Heart left ventricle (tissue), 13 donors: Measurements from ENCODE around the gene MIDN.

Experiments used
- POLR2A ChIP-seq, 2 donors: fragments of 450-650 bp; IDR thresholded peaks; one replicate each; pipeline ENCODE4 v1.6.1; 2017; ENCODE audit warnings: antibody characterized with exemption in 2 of 2, mild to moderate bottlenecking in 2 of 2, moderate library complexity in 2 of 2
- TF ChIP-seq, protein P1 (sequence below), 12 donors: fragments of 200-600 bp; sonication (generic) in 4 of 12; IDR thresholded peaks; one replicate each; pipeline versions ENCODE4 v1.5.0 to v1.8.0; 2018 to 2022; ENCODE audit warnings: antibody characterized with exemption in 12 of 12, mild to moderate bottlenecking in 5 of 12
- donor health status: ischemic (EF 13 %, LVEDD 7.1; RV severe dilation, severe dysfunction).
- donor health status: DM: no; HTN: yes; CAD: no.
- donor health status: DM: no; HTN: no; CAD: no.
- donor health status: ischemic (EF 25% LVEDD 6.9; RV normal size, moderate dysfunction).
- donor health status: ischemic (EF 25% LVEDD 5.7; RV mildly dilated, moderate dysfunction).
- donor health status: ischemic (EF 35%, LVEDD 5.7; RV mildly dilated, moderate dysfunction).
- donor health status: nonischemic (EF 11% LVEDD 7.7; RV severe dilation, severe dysfunction).
- donor health status: DM: yes; HTN: yes; CAD: no.
- donor health status: PGD.
- donor health status: ischemic (EF 29% LVEDD 5.4; RV normal size, mild dysfunction).
- donor health status: nonischemic (EF 23%, LVEDD 6.1; RV moderate dilation, normal function).

DNA sequence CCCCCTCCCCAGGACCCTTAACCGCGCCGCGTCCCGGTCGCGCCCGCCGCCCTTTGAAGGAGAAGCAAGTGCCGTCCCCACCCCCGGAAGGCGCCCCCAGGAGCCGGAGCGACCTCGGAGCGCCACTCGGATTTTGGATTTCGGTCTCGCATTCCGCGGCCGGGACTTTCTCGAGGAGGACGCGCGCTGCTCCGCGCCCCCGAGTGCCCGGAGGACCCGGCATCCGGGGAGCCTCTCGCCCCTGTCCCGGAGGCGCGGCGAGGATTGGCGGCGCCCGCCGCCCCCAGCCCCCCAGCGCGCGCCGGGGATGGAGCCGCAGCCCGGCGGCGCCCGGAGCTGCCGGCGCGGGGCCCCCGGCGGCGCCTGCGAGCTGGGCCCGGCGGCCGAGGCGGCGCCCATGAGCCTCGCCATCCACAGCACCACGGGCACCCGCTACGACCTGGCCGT is 1.6 kb downstream of the MIDN start:
- TF ChIP-seq, protein P1, sequence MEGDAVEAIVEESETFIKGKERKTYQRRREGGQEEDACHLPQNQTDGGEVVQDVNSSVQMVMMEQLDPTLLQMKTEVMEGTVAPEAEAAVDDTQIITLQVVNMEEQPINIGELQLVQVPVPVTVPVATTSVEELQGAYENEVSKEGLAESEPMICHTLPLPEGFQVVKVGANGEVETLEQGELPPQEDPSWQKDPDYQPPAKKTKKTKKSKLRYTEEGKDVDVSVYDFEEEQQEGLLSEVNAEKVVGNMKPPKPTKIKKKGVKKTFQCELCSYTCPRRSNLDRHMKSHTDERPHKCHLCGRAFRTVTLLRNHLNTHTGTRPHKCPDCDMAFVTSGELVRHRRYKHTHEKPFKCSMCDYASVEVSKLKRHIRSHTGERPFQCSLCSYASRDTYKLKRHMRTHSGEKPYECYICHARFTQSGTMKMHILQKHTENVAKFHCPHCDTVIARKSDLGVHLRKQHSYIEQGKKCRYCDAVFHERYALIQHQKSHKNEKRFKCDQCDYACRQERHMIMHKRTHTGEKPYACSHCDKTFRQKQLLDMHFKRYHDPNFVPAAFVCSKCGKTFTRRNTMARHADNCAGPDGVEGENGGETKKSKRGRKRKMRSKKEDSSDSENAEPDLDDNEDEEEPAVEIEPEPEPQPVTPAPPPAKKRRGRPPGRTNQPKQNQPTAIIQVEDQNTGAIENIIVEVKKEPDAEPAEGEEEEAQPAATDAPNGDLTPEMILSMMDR (IDR thresholded peaks at IDR 0.05) = no peak
- TF ChIP-seq POLR2A (IDR thresholded peaks at IDR 0.05) = peak in 1 of 2 donors; percentile 9
